Activated CD4-positive, alpha-beta T cell treated with anti-CD3 and anti-CD28 coated beads, Interleukin-2, amount 10 ng/mL, durations not matched to agents 7 days and 5 days (primary cell): ENCODE measurements around the gene RNASE12. TPM values are rescaled to one million over a fixed set of nuclear protein-coding genes. Genes with fewer than 3 reads are reported as not detected.
"Not testable (repeated sequence)": the region's sequence is repeated elsewhere in the genome, so short reads cannot be mapped to it uniquely, and the experiment has no call there.

Experiments
- CTCF ChIA-PET: fragments of 350-600 bp; sonication (Branson Sonifier 250); formaldehyde crosslinking; loops from one replicate; lab custom pipeline; 2021; ENCODE audit warnings: antibody characterized with exemption; lab: Charles Lee
- POLR2A ChIA-PET: fragments of 350-600 bp; sonication (Branson Sonifier 250); formaldehyde crosslinking; loops from one replicate; lab custom pipeline; 2021; ENCODE audit warnings: antibody characterized with exemption; lab: Charles Lee
- DNase-seq: peaks from one replicate; pipeline ENCODE4 v3.0.0-alpha.2; 2020
- H3K27ac Mint-ChIP-seq: one replicate; pipeline ENCODE4 v1.8.0; 2021; ENCODE audit warnings: mild to moderate bottlenecking, moderate library complexity, mixed read lengths
- H3K27me3 Mint-ChIP-seq: one replicate; pipeline ENCODE4 v1.8.0; 2021; ENCODE audit warnings: mixed read lengths
- H3K36me3 Mint-ChIP-seq: one replicate; pipeline ENCODE4 v1.8.0; 2021; ENCODE audit warnings: low read depth, mixed read lengths
- H3K4me1 Mint-ChIP-seq: one replicate; pipeline ENCODE4 v1.8.0; 2021; ENCODE audit warnings: mixed read lengths
- H3K4me3 Mint-ChIP-seq: one replicate; pipeline ENCODE4 v1.8.0; 2021; ENCODE audit warnings: mild to moderate bottlenecking, moderate library complexity, mixed read lengths
- H3K9me3 Mint-ChIP-seq: one replicate; pipeline ENCODE4 v1.8.0; 2021; ENCODE audit warnings: mixed read lengths
- total RNA-seq, 2 experiments: library from RNA; stranded (reverse); gene quantifications; one replicate each; pipeline ENCODE4 v1.2.3, GENCODE V29; 2021

RNASE12 gene
- total RNA-seq, 2 experiments from 2014 or later = not detected

- no peak overlapping the region for H3K4me3 Mint-ChIP-seq
- no peak overlapping the region for H3K27ac Mint-ChIP-seq
- peaks cover 51% of the 10 kb centered on the region for H3K27me3 Mint-ChIP-seq
- ChIA-PET CTCF (no interaction called here), POLR2A (no interaction called here)
- H3K4me1 Mint-ChIP-seq = peaks cover 50% of the 10 kb centered on the region
- peaks cover 3% of the 10 kb centered on the region for H3K36me3 Mint-ChIP-seq
- no peak for DNase-seq
- no peaks in the 10 kb centered on the region for H3K9me3 Mint-ChIP-seq
Observed at GRCh38 chr14:20623798-20624197, 32.6 kb upstream of the RNASE12 start.

GRCh38 chr14:20622816-20623291 lies 31.7 kb upstream of the RNASE12 start:
- H3K9me3 Mint-ChIP-seq = no peaks in the 10 kb centered on the region
- DNase-seq = no peak
- peaks cover 44% of the 10 kb centered on the region for H3K27me3 Mint-ChIP-seq
- H3K27ac Mint-ChIP-seq = peak overlapping the region; percentile 32
- peaks cover 3% of the 10 kb centered on the region for H3K36me3 Mint-ChIP-seq
- ChIA-PET CTCF (interaction anchor here (1.2 to 1.7 kb wide), 2 partner anchors 13 to 68 kb away, joined by 4 to 5 read pairs; no protein-coding TSS in a partner anchor), POLR2A (no interaction called here)
- H3K4me1 Mint-ChIP-seq = peaks cover 49% of the 10 kb centered on the region
- H3K4me3 Mint-ChIP-seq = peak overlapping the region; percentile 51

GRCh38 chr14:20620798-20621478 lies 29.8 kb upstream of the RNASE12 start:
- Mint-ChIP-seq H3K4me1 (peaks cover 41% of the 10 kb centered on the region), H3K27me3 (peaks cover 27% of the 10 kb centered on the region), H3K9me3 (no peaks in the 10 kb centered on the region), H3K4me3 (no peak overlapping the region), H3K36me3 (peaks cover 3% of the 10 kb centered on the region), H3K27ac (no peak overlapping the region)
- CTCF ChIA-PET = interaction anchor here (0.7 to 1.0 kb wide), 3 partner anchors 61 to 277 kb away, joined by 3 read pairs; partner anchors contain the start of gene PARP2
- POLR2A ChIA-PET = interaction anchor here (0.7 kb wide), 1 partner anchor 328 kb away, joined by 3 read pairs; no protein-coding TSS in a partner anchor
- DNase-seq = no peak

- H3K4me1 Mint-ChIP-seq = peaks cover 32% of the 10 kb centered on the region
- H3K27me3 Mint-ChIP-seq = peaks cover 16% of the 10 kb centered on the region
- POLR2A ChIA-PET, H3K9me3 Mint-ChIP-seq, DNase-seq, H3K27ac Mint-ChIP-seq, H3K36me3 Mint-ChIP-seq, H3K4me3 Mint-ChIP-seq: not testable (repeated sequence)
- CTCF ChIA-PET = interaction anchor here (0.5 kb wide), 1 partner anchor 251 kb away, joined by 3 read pairs; no protein-coding TSS in a partner anchor
Observed at GRCh38 chr14:20619688-20620087, 28.5 kb upstream of the RNASE12 start.

- H3K36me3 Mint-ChIP-seq = no peaks in the 10 kb centered on the region
- peaks cover 20% of the 10 kb centered on the region for H3K4me1 Mint-ChIP-seq
- H3K4me3 Mint-ChIP-seq = no peak overlapping the region
- DNase-seq = no peak
- no peak overlapping the region for H3K27ac Mint-ChIP-seq
- ChIA-PET POLR2A (no interaction called here), CTCF (no interaction called here)
- no peaks in the 10 kb centered on the region for H3K9me3 Mint-ChIP-seq
- H3K27me3 Mint-ChIP-seq = peaks cover 7% of the 10 kb centered on the region
Observed at GRCh38 chr14:20618271-20618749, 27.1 kb upstream of the RNASE12 start.

GRCh38 chr14:20617138-20618003 lies 26.2 kb upstream of the RNASE12 start:
- CTCF ChIA-PET = no interaction called here
- POLR2A ChIA-PET = no interaction called here

GRCh38 chr14:20615996-20616395 lies 24.8 kb upstream of the RNASE12 start:
- Mint-ChIP-seq H3K4me1 (peaks cover 11% of the 10 kb centered on the region), H3K27me3 (peaks cover 7% of the 10 kb centered on the region), H3K9me3 (no peaks in the 10 kb centered on the region), H3K36me3 (no peaks in the 10 kb centered on the region), H3K4me3 (no peak overlapping the region), H3K27ac (no peak overlapping the region)
- DNase-seq = no peak
- CTCF ChIA-PET = interaction anchor here (0.9 kb wide), 1 partner anchor 49 kb away, joined by 3 read pairs; no protein-coding TSS in a partner anchor
- POLR2A ChIA-PET = no interaction called here

More at GRCh38 chr14:20617138-20618003, 26.2 kb upstream of the RNASE12 start:
- no peaks in the 10 kb centered on the region for H3K36me3 Mint-ChIP-seq
- H3K9me3 Mint-ChIP-seq = no peaks in the 10 kb centered on the region
- peaks cover 7% of the 10 kb centered on the region for H3K27me3 Mint-ChIP-seq
- DNase-seq = no peak
- H3K4me3 Mint-ChIP-seq = no peak overlapping the region
- H3K4me1 Mint-ChIP-seq = peaks cover 11% of the 10 kb centered on the region
- no peak overlapping the region for H3K27ac Mint-ChIP-seq

GRCh38 chr14:20614038-20614840 lies 23.1 kb upstream of the RNASE12 start:
- no peak for DNase-seq
- Mint-ChIP-seq H3K27me3 (peaks cover 7% of the 10 kb centered on the region), H3K9me3 (no peaks in the 10 kb centered on the region), H3K27ac (no peak overlapping the region), H3K4me3 (no peak overlapping the region), H3K4me1 (peaks cover 11% of the 10 kb centered on the region), H3K36me3 (no peaks in the 10 kb centered on the region)
- ChIA-PET POLR2A (no interaction called here), CTCF (interaction anchor here (0.6 to 2.3 kb wide), 10 partner anchors 14 to 287 kb away, joined by 3 to 9 read pairs (median 3); no protein-coding TSS in a partner anchor)

- H3K27me3 Mint-ChIP-seq = peaks cover 2% of the 10 kb centered on the region
- H3K4me1 Mint-ChIP-seq = peaks cover 10% of the 10 kb centered on the region
- CTCF ChIA-PET = interaction anchor here (0.6 to 2.3 kb wide), 17 partner anchors 11 to 347 kb away, joined by 3 to 9 read pairs (median 3); no protein-coding TSS in a partner anchor
- no peaks in the 10 kb centered on the region for H3K36me3 Mint-ChIP-seq
- DNase-seq = peak; percentile 82
- no peak overlapping the region for H3K27ac Mint-ChIP-seq
- H3K9me3 Mint-ChIP-seq = no peaks in the 10 kb centered on the region
- POLR2A ChIA-PET = interaction anchor here (0.7 kb wide), 1 partner anchor 79 kb away, joined by 3 read pairs; no protein-coding TSS in a partner anchor
- no peak overlapping the region for H3K4me3 Mint-ChIP-seq
Observed at GRCh38 chr14:20613094-20614037, 22.2 kb upstream of the RNASE12 start.

- Mint-ChIP-seq H3K4me3 (no peak overlapping the region), H3K4me1 (peaks cover 12% of the 10 kb centered on the region), H3K27ac (no peak overlapping the region), H3K27me3 (peaks cover 2% of the 10 kb centered on the region), H3K9me3 (no peaks in the 10 kb centered on the region), H3K36me3 (no peaks in the 10 kb centered on the region)
- ChIA-PET POLR2A (interaction anchor here (0.5 to 0.7 kb wide), 2 partner anchors 69 to 80 kb away, joined by 3 read pairs; no protein-coding TSS in a partner anchor), CTCF (interaction anchor here (0.7 to 2.3 kb wide), 7 partner anchors 10 to 348 kb away, joined by 3 to 9 read pairs (median 3); no protein-coding TSS in a partner anchor)
- DNase-seq = no peak
Observed at GRCh38 chr14:20612403-20612802, 21.2 kb upstream of the RNASE12 start.

GRCh38 chr14:20611277-20611676 lies 20.1 kb upstream of the RNASE12 start:
- H3K9me3 Mint-ChIP-seq = no peaks in the 10 kb centered on the region
- DNase-seq = no peak
- peaks cover 14% of the 10 kb centered on the region for H3K4me1 Mint-ChIP-seq
- H3K27ac Mint-ChIP-seq = no peak overlapping the region
- no peaks in the 10 kb centered on the region for H3K27me3 Mint-ChIP-seq
- POLR2A ChIA-PET = interaction anchor here (0.5 kb wide), 1 partner anchor 536 kb away, joined by 3 read pairs; no protein-coding TSS in a partner anchor
- no peak overlapping the region for H3K4me3 Mint-ChIP-seq
- CTCF ChIA-PET = interaction anchor here (2.3 kb wide), 1 partner anchor 282 kb away, joined by 14 read pairs; no protein-coding TSS in a partner anchor
- no peaks in the 10 kb centered on the region for H3K36me3 Mint-ChIP-seq
